22Rv1 (cell line): ENCODE measurements around the gene ZNF480.

Experiments used
- CTCF ChIP-seq: fragments of 450-650 bp; IDR thresholded peaks from 2 replicates; pipeline ENCODE4 v1.5.1; 2017; ENCODE audit warnings: mild to moderate bottlenecking
- ZFX ChIP-seq: fragments of 450-650 bp; IDR thresholded peaks from 2 replicates; pipeline ENCODE4 v1.6.1; 2017; ENCODE audit warnings: antibody characterized with exemption, borderline replicate concordance

- TF ChIP-seq CTCF (no peak), ZFX (no peak)
These were observed 27.4 kb upstream of the ZNF480 start, which contains the start of gene ZNF766 for GRCh38 chr19:52269338-52270261.
